ENCODE data around the gene GGA1.
A peak's percentile ranks its signal among the peaks of the same experiment; 100 is the strongest.

GGA1 gene

GRCh38 chr22:37608477-37609239, at the start of gene GGA1:
GGA1 (plus strand) TSS chr22:37608834; CDS start chr22:37608861, 27 bp downstream.
- H3K9me3 Mint-ChIP-seq = no peaks in the 10 kb centered on the region
- no peaks in the 10 kb centered on the region for H3K36me3 Mint-ChIP-seq
- no peaks in the 10 kb centered on the region for H3K27me3 Mint-ChIP-seq
- H3K27ac Mint-ChIP-seq = peak within 1 kb of the TSS; percentile 98
- H3K4me1 Mint-ChIP-seq = peaks cover 45% of the 10 kb centered on the region
- peak within 1 kb of the TSS; percentile 98 for H3K4me3 Mint-ChIP-seq

- Mint-ChIP-seq H3K27me3 (peaks cover 29% of the 10 kb centered on the region), H3K4me3 (peak overlapping the region; percentile 52), H3K27ac (peak overlapping the region; percentile 41), H3K4me1 (peaks cover 22% of the 10 kb centered on the region), H3K9me3 (no peaks in the 10 kb centered on the region), H3K36me3 (no peaks in the 10 kb centered on the region)
Observed at GRCh38 chr22:37559521-37559900, 49.1 kb upstream of the GGA1 start.

GRCh38 chr22:37559901-37560607, 48.6 kb upstream of the GGA1 start, which contains the start of gene CDC42EP1:
CDC42EP1 (plus strand) TSS chr22:37560480; CDS start chr22:37566350, 5,870 bp downstream.
- Mint-ChIP-seq H3K9me3 (no peaks in the 10 kb centered on the region), H3K27ac (peak within 1 kb of the TSS; percentile 41), H3K36me3 (no peaks in the 10 kb centered on the region), H3K27me3 (peaks cover 29% of the 10 kb centered on the region), H3K4me1 (peaks cover 22% of the 10 kb centered on the region), H3K4me3 (peak within 1 kb of the TSS; percentile 80)

GRCh38 chr22:37560608-37561211, 47.9 kb upstream of the GGA1 start:
- Mint-ChIP-seq H3K4me1 (peaks cover 22% of the 10 kb centered on the region), H3K27me3 (peaks cover 26% of the 10 kb centered on the region), H3K9me3 (no peaks in the 10 kb centered on the region), H3K4me3 (peak overlapping the region; percentile 80), H3K36me3 (no peaks in the 10 kb centered on the region), H3K27ac (no peak overlapping the region)

- Mint-ChIP-seq H3K27me3 (peaks cover 21% of the 10 kb centered on the region), H3K36me3 (no peaks in the 10 kb centered on the region), H3K27ac (peak overlapping the region; percentile 73), H3K9me3 (no peaks in the 10 kb centered on the region), H3K4me3 (peak overlapping the region; percentile 80), H3K4me1 (peaks cover 21% of the 10 kb centered on the region)
Observed at GRCh38 chr22:37561212-37562048, 47.2 kb upstream of the GGA1 start.

GRCh38 chr22:37562049-37562875, 46.4 kb upstream of the GGA1 start:
- peak overlapping the region; percentile 80 for H3K4me3 Mint-ChIP-seq
- no peaks in the 10 kb centered on the region for H3K9me3 Mint-ChIP-seq
- H3K36me3 Mint-ChIP-seq = no peaks in the 10 kb centered on the region
- H3K4me1 Mint-ChIP-seq = peaks cover 29% of the 10 kb centered on the region
- peak overlapping the region; percentile 73 for H3K27ac Mint-ChIP-seq
- peaks cover 19% of the 10 kb centered on the region for H3K27me3 Mint-ChIP-seq

- H3K4me3 Mint-ChIP-seq = no peak overlapping the region
- H3K27ac Mint-ChIP-seq = peak overlapping the region; percentile 65
- H3K27me3 Mint-ChIP-seq = peaks cover 19% of the 10 kb centered on the region
- no peaks in the 10 kb centered on the region for H3K9me3 Mint-ChIP-seq
- H3K36me3 Mint-ChIP-seq = no peaks in the 10 kb centered on the region
- H3K4me1 Mint-ChIP-seq = peaks cover 34% of the 10 kb centered on the region
Observed at GRCh38 chr22:37563153-37564081, 45.2 kb upstream of the GGA1 start.

GRCh38 chr22:37564111-37564711, 44.4 kb upstream of the GGA1 start:
- Mint-ChIP-seq H3K4me1 (peaks cover 34% of the 10 kb centered on the region), H3K27me3 (peaks cover 19% of the 10 kb centered on the region), H3K36me3 (no peaks in the 10 kb centered on the region), H3K27ac (peak overlapping the region; percentile 55), H3K9me3 (no peaks in the 10 kb centered on the region), H3K4me3 (no peak overlapping the region)

- Mint-ChIP-seq H3K9me3 (no peaks in the 10 kb centered on the region), H3K4me1 (peaks cover 34% of the 10 kb centered on the region), H3K36me3 (no peaks in the 10 kb centered on the region), H3K27me3 (peaks cover 16% of the 10 kb centered on the region), H3K4me3 (no peak overlapping the region), H3K27ac (peak overlapping the region; percentile 35)
Observed at GRCh38 chr22:37565830-37566229, 42.8 kb upstream of the GGA1 start.

GRCh38 chr22:37566329-37566837, 42.3 kb upstream of the GGA1 start:
- H3K27ac Mint-ChIP-seq = no peak overlapping the region
- no peak overlapping the region for H3K4me3 Mint-ChIP-seq
- H3K4me1 Mint-ChIP-seq = peaks cover 31% of the 10 kb centered on the region
- H3K27me3 Mint-ChIP-seq = peaks cover 14% of the 10 kb centered on the region
- no peaks in the 10 kb centered on the region for H3K9me3 Mint-ChIP-seq
- no peaks in the 10 kb centered on the region for H3K36me3 Mint-ChIP-seq

GRCh38 chr22:37566903-37567798, 41.5 kb upstream of the GGA1 start:
- Mint-ChIP-seq H3K27me3 (peaks cover 9% of the 10 kb centered on the region), H3K4me3 (peak overlapping the region; percentile 51), H3K9me3 (no peaks in the 10 kb centered on the region)

GRCh38 chr22:37568012-37568411, 40.6 kb upstream of the GGA1 start:
- Mint-ChIP-seq H3K9me3 (no peaks in the 10 kb centered on the region), H3K4me1 (peaks cover 21% of the 10 kb centered on the region), H3K27me3 (peaks cover 6% of the 10 kb centered on the region), H3K27ac (no peak overlapping the region), H3K36me3 (no peaks in the 10 kb centered on the region), H3K4me3 (no peak overlapping the region)

More at GRCh38 chr22:37566903-37567798, 41.5 kb upstream of the GGA1 start:
- Mint-ChIP-seq H3K4me1 (peaks cover 25% of the 10 kb centered on the region), H3K36me3 (no peaks in the 10 kb centered on the region), H3K27ac (no peak overlapping the region)

All from activated naive CD4-positive, alpha-beta T cell treated with anti-CD3 and anti-CD28 coated beads, Interleukin-2, amount 50 U/mL, for 24 hours (primary cell).